PFSK-1 (cell line): Measurements from ENCODE around the gene GPR62.

Experiments
- POLR2AphosphoS5 ChIP-seq: IDR thresholded peaks from 2 replicates; pipeline ENCODE4 v1.6.1; 2012; ENCODE audit warnings: low read depth, mild to moderate bottlenecking, control low read depth, low read length, moderate library complexity
- TF ChIP-seq, protein P1 (sequence below), 2 experiments: IDR thresholded peaks; 2 replicates each; pipeline versions ENCODE4 v1.6.1 to v1.8.0; 2011 to 2012; ENCODE audit warnings: low read depth in 2 of 2, low read length in 2 of 2, control low read depth in 1 of 2, inconsistent platforms in 1 of 2, mild to moderate bottlenecking in 1 of 2, moderate library complexity in 1 of 2; ENCODE audit not compliant: insufficient read depth in 1 of 2

DNA sequence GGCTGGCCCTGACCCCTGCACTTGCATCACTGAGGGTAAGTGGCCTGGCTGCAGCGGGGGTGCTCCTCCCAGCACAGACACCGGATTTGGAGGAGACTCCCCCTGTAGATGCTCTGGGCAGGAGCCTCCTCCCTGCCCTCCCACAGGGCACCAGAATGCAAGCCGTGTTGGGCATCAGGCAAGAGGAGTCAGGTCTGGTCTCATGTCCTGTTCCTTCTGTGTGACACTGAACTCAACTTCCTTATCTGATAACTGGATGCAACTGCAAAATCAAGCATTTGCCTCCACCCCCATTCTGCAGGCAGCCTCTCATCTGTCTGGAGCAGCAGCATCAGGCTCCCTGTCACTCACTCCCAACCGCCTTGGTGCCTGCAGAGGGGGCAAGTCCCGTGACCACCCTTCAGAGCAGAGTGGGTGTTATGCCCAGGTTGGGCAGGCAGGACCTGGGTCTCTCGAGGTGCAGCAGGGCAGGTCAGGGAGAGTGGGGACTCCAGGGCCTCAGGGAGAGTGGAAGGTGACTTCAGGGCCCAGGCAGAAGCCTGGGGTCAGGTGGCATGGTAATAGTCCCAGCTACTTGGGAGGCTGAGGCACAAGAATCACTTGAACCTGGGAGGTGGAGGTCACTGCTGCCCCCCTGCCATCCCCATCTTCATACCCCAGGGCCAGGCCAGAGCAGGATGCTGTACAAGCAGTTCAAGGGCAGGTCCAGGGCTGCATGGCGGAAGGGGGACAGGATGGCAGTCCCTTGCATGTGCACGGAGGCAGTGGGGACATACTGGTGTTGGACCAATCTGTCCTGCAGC is 51.0 kb downstream of the GPR62 start:
- TF ChIP-seq, protein P1, sequence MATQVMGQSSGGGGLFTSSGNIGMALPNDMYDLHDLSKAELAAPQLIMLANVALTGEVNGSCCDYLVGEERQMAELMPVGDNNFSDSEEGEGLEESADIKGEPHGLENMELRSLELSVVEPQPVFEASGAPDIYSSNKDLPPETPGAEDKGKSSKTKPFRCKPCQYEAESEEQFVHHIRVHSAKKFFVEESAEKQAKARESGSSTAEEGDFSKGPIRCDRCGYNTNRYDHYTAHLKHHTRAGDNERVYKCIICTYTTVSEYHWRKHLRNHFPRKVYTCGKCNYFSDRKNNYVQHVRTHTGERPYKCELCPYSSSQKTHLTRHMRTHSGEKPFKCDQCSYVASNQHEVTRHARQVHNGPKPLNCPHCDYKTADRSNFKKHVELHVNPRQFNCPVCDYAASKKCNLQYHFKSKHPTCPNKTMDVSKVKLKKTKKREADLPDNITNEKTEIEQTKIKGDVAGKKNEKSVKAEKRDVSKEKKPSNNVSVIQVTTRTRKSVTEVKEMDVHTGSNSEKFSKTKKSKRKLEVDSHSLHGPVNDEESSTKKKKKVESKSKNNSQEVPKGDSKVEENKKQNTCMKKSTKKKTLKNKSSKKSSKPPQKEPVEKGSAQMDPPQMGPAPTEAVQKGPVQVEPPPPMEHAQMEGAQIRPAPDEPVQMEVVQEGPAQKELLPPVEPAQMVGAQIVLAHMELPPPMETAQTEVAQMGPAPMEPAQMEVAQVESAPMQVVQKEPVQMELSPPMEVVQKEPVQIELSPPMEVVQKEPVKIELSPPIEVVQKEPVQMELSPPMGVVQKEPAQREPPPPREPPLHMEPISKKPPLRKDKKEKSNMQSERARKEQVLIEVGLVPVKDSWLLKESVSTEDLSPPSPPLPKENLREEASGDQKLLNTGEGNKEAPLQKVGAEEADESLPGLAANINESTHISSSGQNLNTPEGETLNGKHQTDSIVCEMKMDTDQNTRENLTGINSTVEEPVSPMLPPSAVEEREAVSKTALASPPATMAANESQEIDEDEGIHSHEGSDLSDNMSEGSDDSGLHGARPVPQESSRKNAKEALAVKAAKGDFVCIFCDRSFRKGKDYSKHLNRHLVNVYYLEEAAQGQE (IDR thresholded peaks at IDR 0.05; ENCODE audit: insufficient read depth in 1 of 2, low read depth in 2 of 2, low read length in 2 of 2): no peak
- no peak for TF ChIP-seq POLR2AphosphoS5
